ENCODE results near the gene FNDC7. TPM values are rescaled to one million over a fixed set of nuclear protein-coding genes. Genes with fewer than 3 reads are reported as not detected.

Gene FNDC7
- total RNA-seq, 2 donors from 2014 or later, result not detected

- intact Hi-C loops (cut with DNase I), result no loop called here
- no peak for DNase-seq (ENCODE audit: low spot score)
These were observed 15.7 kb downstream of the FNDC7 start for GRCh38 chr1:108728327-108728923.

GRCh38 chr1:108729481-108729880 is 16.8 kb downstream of the FNDC7 start:
- no peak for DNase-seq (ENCODE audit: low spot score)
- intact Hi-C loops (cut with DNase I), result no loop called here

- intact Hi-C loops (cut with DNase I), result no loop called here
- no peak for DNase-seq (ENCODE audit: low spot score)
These were observed 19.7 kb downstream of the FNDC7 start for GRCh38 chr1:108732398-108732797.

GRCh38 chr1:108734171-108734865 is 21.6 kb downstream of the FNDC7 start:
- intact Hi-C loops (cut with DNase I), result no loop called here
- no peak for DNase-seq (ENCODE audit: low spot score)

GRCh38 chr1:108742253-108742652 is 29.5 kb downstream of the FNDC7 start:
- intact Hi-C loops (cut with DNase I), result no loop called here
- no peak for DNase-seq (ENCODE audit: low spot score)

- intact Hi-C loops (cut with DNase I), result loop anchor here in 1 of 2 donors (5.0 kb wide), 1 partner anchor 54 kb away; the partner anchor contains the start of gene PRPF38B
- no peak for DNase-seq (ENCODE audit: low spot score)
These were observed 33.3 kb downstream of the FNDC7 start for GRCh38 chr1:108745980-108746381.

- intact Hi-C loops (cut with DNase I), result loop anchor here in 1 of 2 donors (5.0 kb wide), 1 partner anchor 54 kb away; the partner anchor contains the start of gene PRPF38B
- peak; percentile 100 for DNase-seq (ENCODE audit: low spot score)
These were observed 33.9 kb downstream of the FNDC7 start, which contains the start of gene STXBP3 for GRCh38 chr1:108746382-108747170. Gene STXBP3, plus strand, starts transcription at chr1:108746674. Its CDS starts 64 bp downstream, at chr1:108746738.

- intact Hi-C loops (cut with DNase I), result loop anchor here in 1 of 2 donors (5.0 kb wide), 1 partner anchor 55 kb away; the partner anchor contains the start of gene PRPF38B
- DNase-seq (ENCODE audit: low spot score), result peak; percentile 91
These were observed 34.6 kb downstream of the FNDC7 start for GRCh38 chr1:108747171-108747850.

GRCh38 chr1:108747898-108748297 is 35.2 kb downstream of the FNDC7 start:
- intact Hi-C loops (cut with DNase I), result loop anchor here in 1 of 2 donors (5.0 kb wide), 1 partner anchor 56 kb away; the partner anchor contains the start of gene PRPF38B
- no peak for DNase-seq (ENCODE audit: low spot score)

- intact Hi-C loops (cut with DNase I), result loop anchor here in 1 of 2 donors (5.0 kb wide), 1 partner anchor 57 kb away; the partner anchor contains the start of gene PRPF38B
- DNase-seq (ENCODE audit: low spot score), result no peak
These were observed 36.4 kb downstream of the FNDC7 start for GRCh38 chr1:108749081-108749480.

- DNase-seq (ENCODE audit: low spot score), result no peak
- intact Hi-C loops (cut with DNase I), result no loop called here
These were observed 37.9 kb downstream of the FNDC7 start for GRCh38 chr1:108750476-108751181.

- intact Hi-C loops (cut with DNase I), result no loop called here
- DNase-seq (ENCODE audit: low spot score), result no peak
These were observed 40.7 kb downstream of the FNDC7 start for GRCh38 chr1:108753363-108753762.

GRCh38 chr1:108758796-108759195 is 46.1 kb downstream of the FNDC7 start:
- intact Hi-C loops (cut with DNase I), result no loop called here
- DNase-seq (ENCODE audit: low spot score), result no peak

GRCh38 chr1:108767115-108767514 is 54.4 kb downstream of the FNDC7 start:
- no peak for DNase-seq (ENCODE audit: low spot score)

GRCh38 chr1:108767708-108768107 is 55.0 kb downstream of the FNDC7 start:
- DNase-seq (ENCODE audit: low spot score), result no peak
- intact Hi-C loops (cut with DNase I), result no loop called here

More at GRCh38 chr1:108767115-108767514, 54.4 kb downstream of the FNDC7 start:
- intact Hi-C loops (cut with DNase I), result no loop called here

GRCh38 chr1:108777839-108778238 is 65.1 kb downstream of the FNDC7 start:
- DNase-seq (ENCODE audit: low spot score), result no peak
- intact Hi-C loops (cut with DNase I), result no loop called here

- intact Hi-C loops (cut with DNase I), result no loop called here
- DNase-seq (ENCODE audit: low spot score), result no peak
These were observed 66.7 kb downstream of the FNDC7 start for GRCh38 chr1:108779455-108779854.

GRCh38 chr1:108780937-108781574 is 68.3 kb downstream of the FNDC7 start:
- no peak for DNase-seq (ENCODE audit: low spot score)
- intact Hi-C loops (cut with DNase I), result loop anchor here in 1 of 2 donors (10.0 kb wide), 1 partner anchor 134 kb away; no protein-coding TSS in a partner anchor
